ENCODE data around the gene OSBPL3. TPM values are rescaled to one million over a fixed set of nuclear protein-coding genes. Genes with fewer than 3 reads are reported as not detected.

Gene OSBPL3
- total RNA-seq, 1 donor = 30.8 TPM

DNA sequence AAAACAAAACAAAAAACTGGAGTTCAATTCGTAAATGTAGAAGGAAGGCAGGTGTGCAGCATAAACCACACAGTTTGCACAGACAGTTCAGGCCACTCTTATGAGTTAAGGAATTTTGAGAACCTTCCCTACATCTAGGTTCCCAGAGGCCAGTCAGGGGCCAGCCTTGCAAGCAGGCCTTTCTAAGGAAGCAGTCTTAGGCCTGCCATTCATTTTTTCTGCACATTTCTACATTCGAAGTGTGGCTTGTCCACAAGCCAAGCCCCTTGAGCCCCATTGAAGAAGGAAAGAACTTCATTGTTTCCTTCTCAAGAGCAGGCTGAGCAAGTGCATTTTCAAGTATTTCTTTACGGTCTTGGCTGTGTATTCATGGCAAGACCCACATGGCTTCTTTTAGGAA, 11.4 kb upstream of the OSBPL3 start:
- H3K4me2 ChIP-seq (ENCODE audit: insufficient read depth, low read length) = no peak overlapping the region
- no peaks in the 10 kb centered on the region for H3K9me3 ChIP-seq (ENCODE audit: low read depth, low read length)
- no peaks in the 10 kb centered on the region for H3K79me2 ChIP-seq (ENCODE audit: insufficient read depth, low read length)
- TF ChIP-seq, protein P1, sequence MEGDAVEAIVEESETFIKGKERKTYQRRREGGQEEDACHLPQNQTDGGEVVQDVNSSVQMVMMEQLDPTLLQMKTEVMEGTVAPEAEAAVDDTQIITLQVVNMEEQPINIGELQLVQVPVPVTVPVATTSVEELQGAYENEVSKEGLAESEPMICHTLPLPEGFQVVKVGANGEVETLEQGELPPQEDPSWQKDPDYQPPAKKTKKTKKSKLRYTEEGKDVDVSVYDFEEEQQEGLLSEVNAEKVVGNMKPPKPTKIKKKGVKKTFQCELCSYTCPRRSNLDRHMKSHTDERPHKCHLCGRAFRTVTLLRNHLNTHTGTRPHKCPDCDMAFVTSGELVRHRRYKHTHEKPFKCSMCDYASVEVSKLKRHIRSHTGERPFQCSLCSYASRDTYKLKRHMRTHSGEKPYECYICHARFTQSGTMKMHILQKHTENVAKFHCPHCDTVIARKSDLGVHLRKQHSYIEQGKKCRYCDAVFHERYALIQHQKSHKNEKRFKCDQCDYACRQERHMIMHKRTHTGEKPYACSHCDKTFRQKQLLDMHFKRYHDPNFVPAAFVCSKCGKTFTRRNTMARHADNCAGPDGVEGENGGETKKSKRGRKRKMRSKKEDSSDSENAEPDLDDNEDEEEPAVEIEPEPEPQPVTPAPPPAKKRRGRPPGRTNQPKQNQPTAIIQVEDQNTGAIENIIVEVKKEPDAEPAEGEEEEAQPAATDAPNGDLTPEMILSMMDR (IDR thresholded peaks at IDR 0.05; ENCODE audit: extremely low read depth, low read depth, low read length) = no peak
- DNase-seq (ENCODE audit: insufficient read length, low spot score, missing footprints) = no peak
- H3K4me3 ChIP-seq (ENCODE audit: insufficient read depth, low read length) = no peak overlapping the region
- H3K4me1 ChIP-seq (ENCODE audit: insufficient read depth, low read length) = no peaks in the 10 kb centered on the region
- H3K27ac ChIP-seq (ENCODE audit: low read depth, low read length) = no peak overlapping the region
- no peaks in the 10 kb centered on the region for H3K36me3 ChIP-seq (ENCODE audit: insufficient read depth, low read length)
- H4K20me1 ChIP-seq (ENCODE audit: insufficient read depth, low read length) = no peaks in the 10 kb centered on the region
- no peak overlapping the region for H2AFZ ChIP-seq (ENCODE audit: low read length)
- H3K27me3 ChIP-seq (ENCODE audit: insufficient read depth, low read length) = no peaks in the 10 kb centered on the region

DNA sequence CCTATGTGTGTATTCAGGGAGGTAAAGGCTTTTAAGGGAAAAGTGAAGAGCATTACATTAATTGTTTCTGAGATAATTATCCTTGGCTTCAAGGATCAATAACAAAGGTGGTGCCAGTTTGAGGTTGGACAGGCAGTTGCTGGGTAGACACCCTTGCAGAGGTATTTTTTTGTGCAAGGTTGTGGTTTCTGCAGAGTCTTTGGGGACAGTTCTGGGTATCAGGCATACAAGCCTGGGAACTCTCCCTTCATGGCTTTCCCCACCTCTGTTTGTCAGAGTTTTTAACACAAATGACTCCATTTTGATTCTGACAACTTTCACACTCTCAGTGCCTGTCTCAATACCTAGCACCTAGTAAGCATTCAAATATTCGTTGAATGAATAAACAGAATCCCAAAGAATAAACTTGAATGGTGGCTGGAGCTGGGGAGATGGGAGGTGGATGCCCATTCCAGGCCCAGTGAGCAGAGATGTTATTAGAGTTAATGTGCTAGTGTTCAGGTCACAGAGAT, 7.4 kb upstream of the OSBPL3 start:
- H3K4me1 ChIP-seq (ENCODE audit: insufficient read depth, low read length) = no peaks in the 10 kb centered on the region
- DNase-seq (ENCODE audit: insufficient read length, low spot score, missing footprints) = no peak
- no peak overlapping the region for H3K27ac ChIP-seq (ENCODE audit: low read depth, low read length)
- H3K4me2 ChIP-seq (ENCODE audit: insufficient read depth, low read length) = no peak overlapping the region
- no peaks in the 10 kb centered on the region for H3K27me3 ChIP-seq (ENCODE audit: insufficient read depth, low read length)
- no peak overlapping the region for H3K4me3 ChIP-seq (ENCODE audit: insufficient read depth, low read length)
- no peaks in the 10 kb centered on the region for H3K79me2 ChIP-seq (ENCODE audit: insufficient read depth, low read length)
- no peak overlapping the region for H2AFZ ChIP-seq (ENCODE audit: low read length)
- H3K9me3 ChIP-seq (ENCODE audit: low read depth, low read length) = no peaks in the 10 kb centered on the region
- TF ChIP-seq, protein P1 (IDR thresholded peaks at IDR 0.05; ENCODE audit: extremely low read depth, low read depth, low read length) = no peak
- H4K20me1 ChIP-seq (ENCODE audit: insufficient read depth, low read length) = no peaks in the 10 kb centered on the region
- H3K36me3 ChIP-seq (ENCODE audit: insufficient read depth, low read length) = no peaks in the 10 kb centered on the region

DNA sequence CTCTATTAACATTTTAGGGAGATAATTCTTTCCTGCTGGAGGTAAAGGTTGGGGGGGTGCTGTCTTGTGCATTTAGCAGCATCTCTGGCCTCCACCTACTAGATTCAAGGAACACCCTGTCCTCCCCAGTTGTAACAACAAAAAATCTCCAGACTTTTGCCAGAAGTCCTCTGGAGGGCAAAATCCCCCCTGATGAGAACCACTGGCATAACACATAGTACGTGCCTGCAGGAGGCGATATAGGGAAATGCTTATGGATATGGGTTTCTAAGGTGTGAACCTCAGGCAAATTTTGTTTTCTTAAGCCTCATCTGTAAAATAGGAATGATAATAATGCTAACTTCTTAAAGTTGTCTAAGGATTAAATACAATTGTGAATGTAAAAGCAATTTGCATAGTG, 2.9 kb upstream of the OSBPL3 start:
- Histone ChIP-seq H4K20me1 (ENCODE audit: insufficient read depth, low read length) (peaks cover 7% of the 10 kb centered on the region), H3K4me3 (ENCODE audit: insufficient read depth, low read length) (no peak overlapping the region), H3K36me3 (ENCODE audit: insufficient read depth, low read length) (no peaks in the 10 kb centered on the region), H3K4me1 (ENCODE audit: insufficient read depth, low read length) (peaks cover 15% of the 10 kb centered on the region), H3K27me3 (ENCODE audit: insufficient read depth, low read length) (no peaks in the 10 kb centered on the region), H3K79me2 (ENCODE audit: insufficient read depth, low read length) (peaks cover 20% of the 10 kb centered on the region), H3K9me3 (ENCODE audit: low read depth, low read length) (no peaks in the 10 kb centered on the region), H2AFZ (ENCODE audit: low read length) (no peak overlapping the region), H3K27ac (ENCODE audit: low read depth, low read length) (no peak overlapping the region), H3K4me2 (ENCODE audit: insufficient read depth, low read length) (no peak overlapping the region)
- no peak for DNase-seq (ENCODE audit: insufficient read length, low spot score, missing footprints)
- TF ChIP-seq, protein P1 (IDR thresholded peaks at IDR 0.05; ENCODE audit: extremely low read depth, low read depth, low read length) = peak; percentile 38

DNA sequence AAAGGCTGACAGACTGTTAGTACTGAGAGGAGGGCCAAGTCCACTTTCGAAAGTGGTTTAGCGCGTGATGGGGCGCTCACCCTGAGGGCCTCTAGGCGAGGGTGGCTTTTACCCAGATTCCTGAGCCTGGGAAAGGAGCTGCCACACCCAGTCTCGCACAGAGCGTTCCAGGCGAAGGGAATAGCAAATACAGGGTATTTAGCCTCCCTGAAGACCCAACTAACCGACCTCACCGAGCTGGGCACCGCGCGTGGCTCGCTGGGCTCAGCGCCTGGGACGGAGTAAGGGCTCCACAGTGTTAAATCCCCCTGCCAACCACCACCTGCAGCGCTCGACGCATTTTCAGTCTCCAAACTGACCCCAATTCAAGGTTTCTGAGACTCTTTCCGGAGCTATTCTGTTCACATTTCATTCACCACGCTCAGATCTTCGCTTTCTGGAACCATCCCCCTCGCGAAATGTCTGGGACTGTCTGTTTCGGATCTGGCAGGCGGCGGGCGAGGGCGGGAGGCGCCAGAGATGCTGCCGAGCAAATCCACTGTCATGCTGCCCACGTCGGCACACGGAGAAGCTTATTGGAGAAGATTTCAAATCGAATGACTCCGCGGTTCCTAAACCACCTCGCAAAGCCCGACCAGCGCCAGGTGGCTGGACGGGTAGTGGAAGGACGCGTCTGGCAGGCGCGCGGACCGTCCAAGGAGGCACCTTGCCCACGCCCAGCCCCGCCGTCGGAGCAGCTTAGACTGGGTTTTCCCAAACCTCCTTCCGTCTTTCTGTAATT, 1.4 kb upstream of the OSBPL3 start:
- TF ChIP-seq, protein P1 (IDR thresholded peaks at IDR 0.05; ENCODE audit: extremely low read depth, low read depth, low read length) = peak; percentile 5
- peak; percentile 87 for DNase-seq (ENCODE audit: insufficient read length, low spot score, missing footprints)
- H3K4me2 ChIP-seq (ENCODE audit: insufficient read depth, low read length) = peak overlapping the region; percentile 97
- peak overlapping the region; percentile 89 for H2AFZ ChIP-seq (ENCODE audit: low read length)
- no peaks in the 10 kb centered on the region for H3K27me3 ChIP-seq (ENCODE audit: insufficient read depth, low read length)
- H3K4me1 ChIP-seq (ENCODE audit: insufficient read depth, low read length) = peaks cover 21% of the 10 kb centered on the region
- no peaks in the 10 kb centered on the region for H3K9me3 ChIP-seq (ENCODE audit: low read depth, low read length)
- H3K36me3 ChIP-seq (ENCODE audit: insufficient read depth, low read length) = no peaks in the 10 kb centered on the region
- peak overlapping the region; percentile 88 for H3K4me3 ChIP-seq (ENCODE audit: insufficient read depth, low read length)
- H3K79me2 ChIP-seq (ENCODE audit: insufficient read depth, low read length) = peaks cover 36% of the 10 kb centered on the region
- peaks cover 7% of the 10 kb centered on the region for H4K20me1 ChIP-seq (ENCODE audit: insufficient read depth, low read length)
- H3K27ac ChIP-seq (ENCODE audit: low read depth, low read length) = peak overlapping the region; percentile 91
